NCI-H510A treated with DMSO at 0.1 percent for 48 hours (cell line): ENCODE data around the gene ANKMY1.
A peak's percentile ranks its signal among the peaks of the same experiment; 100 is the strongest.

Source experiments
- DNase-seq: peaks from one replicate; lab custom pipeline; 2025; lab: John Stamatoyannopoulos, UW

The ANKMY1 gene

DNA sequence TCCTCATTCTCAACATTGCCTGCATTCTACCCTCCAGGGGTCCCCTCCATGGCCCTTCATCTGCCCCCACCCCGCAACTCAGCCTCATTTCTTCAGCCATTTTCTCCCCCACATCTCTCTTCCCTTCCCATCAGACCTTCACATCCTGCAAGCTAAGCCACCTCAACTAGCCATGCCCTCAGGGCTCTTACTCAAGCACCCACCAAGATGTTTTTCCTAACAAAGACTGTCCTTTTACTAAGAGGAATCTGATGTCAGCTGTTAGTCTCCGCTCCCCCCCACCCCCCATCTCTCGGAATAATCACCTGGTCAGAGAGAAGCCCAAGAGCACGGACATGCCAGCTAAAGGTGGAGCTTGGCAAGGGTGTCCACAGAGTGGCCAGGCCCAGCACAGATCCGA is 24.0 kb upstream of the ANKMY1 start:
- no peak for DNase-seq

DNA sequence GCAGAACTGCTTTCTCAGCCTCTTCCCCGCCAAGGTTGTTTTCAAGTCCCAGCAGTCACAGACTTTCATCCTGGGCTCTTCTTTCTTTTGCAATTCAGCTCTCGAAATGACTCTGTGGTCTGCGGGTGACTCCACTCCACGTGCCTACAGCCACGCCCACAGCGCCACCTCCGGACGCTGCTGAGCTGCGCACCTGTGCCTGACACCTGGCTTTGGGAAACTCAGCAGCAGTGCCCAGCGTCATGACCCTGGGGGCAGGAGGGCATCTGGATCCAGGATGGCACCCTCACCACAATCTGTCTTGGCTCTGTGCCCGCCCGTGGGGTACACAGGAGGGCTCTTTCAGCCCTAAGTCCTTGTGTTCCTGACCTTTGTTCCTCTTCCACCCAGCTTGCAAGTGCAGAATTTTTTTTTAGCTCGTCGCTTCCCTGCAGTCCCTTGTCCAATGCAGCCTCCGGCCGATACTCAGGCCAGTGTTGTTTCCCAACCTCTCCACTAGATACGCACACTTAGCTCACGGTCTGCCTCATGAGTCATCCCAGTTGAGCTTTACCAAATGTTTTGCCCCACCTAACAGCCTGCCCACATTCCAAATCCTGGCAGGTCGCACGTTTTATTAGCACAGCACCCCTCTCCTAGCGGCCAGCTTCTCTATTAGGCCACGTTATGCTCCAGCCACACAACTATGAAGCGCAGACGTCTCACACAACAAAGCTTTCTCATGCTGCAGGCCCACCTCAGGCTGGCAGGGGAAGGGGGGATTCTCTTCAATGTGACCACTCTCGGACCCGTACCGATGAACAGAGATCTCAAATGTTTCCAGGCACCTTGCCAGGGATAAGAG is 22.2 kb upstream of the ANKMY1 start:
- peak; percentile 25 for DNase-seq

DNA sequence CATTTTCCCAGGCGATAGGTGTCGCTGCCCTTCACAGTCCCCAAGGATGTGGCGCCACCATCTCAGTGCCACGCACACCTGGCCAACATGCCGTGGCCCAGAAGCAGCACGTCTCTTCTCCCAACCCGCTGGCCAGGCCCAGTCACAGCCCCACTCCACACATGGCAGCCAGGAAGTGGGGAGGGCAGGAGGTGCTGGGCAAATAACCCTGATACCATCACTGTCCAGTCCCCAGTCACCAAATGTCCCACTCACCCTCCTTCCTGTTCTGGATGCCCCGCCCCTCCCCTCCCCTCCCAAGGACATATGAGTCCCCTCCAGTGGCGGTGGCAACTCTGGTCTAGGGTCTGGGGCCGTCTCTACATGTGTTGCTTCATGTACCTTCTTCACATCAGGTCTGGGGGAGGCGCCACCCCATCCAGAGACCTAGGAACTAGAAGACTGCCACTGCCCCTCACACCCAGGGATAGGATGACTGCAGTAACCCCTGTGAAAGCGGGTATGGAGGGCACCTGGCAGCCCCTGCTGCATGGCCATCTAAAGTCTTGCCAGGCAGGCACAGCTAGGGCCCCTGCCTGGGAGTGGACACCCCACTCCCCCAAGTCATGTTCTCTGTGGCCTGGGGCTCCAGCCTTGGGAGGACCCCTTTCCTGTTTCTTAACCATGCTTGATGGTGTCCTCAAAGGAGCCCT is 21.4 kb upstream of the ANKMY1 start:
- DNase-seq = no peak

DNA sequence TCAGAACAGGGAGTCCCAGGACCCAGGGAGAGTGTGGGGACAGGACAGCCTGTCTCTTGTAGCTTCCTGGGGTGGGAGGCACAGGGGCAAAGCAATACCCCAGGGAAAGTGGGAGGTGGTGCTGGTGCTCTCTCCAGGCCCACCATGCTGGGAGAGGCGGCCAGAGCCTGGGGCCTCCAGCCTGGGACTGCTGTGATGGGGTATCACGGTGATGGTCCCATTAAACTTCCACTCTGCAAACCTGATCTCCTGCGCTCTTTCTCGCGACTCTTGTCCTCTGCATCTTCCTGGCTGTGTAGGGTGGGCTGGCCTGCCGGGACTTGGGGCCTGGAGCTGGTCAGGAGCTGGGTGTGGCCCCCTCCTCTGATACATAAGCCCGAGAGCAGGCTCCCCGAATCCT is 20.7 kb upstream of the ANKMY1 start:
- DNase-seq = no peak

DNA sequence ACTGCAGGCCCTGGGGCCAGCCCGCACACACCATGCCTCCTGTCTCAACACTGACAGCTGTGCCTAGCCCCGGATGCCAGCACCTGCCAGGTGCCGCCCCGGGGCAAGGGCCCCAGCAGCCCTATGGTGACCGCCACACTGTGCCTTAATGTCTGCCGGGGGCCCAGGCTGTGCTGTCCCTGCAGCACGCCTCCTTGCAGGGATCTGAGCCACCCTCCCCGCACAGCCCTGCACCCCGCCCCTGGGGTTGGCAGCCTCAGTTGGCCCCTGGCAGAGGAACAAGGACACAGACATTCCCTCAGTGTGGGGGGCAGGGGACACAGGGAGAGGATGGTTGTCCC is 20.3 kb upstream of the ANKMY1 start:
- DNase-seq = no peak

DNA sequence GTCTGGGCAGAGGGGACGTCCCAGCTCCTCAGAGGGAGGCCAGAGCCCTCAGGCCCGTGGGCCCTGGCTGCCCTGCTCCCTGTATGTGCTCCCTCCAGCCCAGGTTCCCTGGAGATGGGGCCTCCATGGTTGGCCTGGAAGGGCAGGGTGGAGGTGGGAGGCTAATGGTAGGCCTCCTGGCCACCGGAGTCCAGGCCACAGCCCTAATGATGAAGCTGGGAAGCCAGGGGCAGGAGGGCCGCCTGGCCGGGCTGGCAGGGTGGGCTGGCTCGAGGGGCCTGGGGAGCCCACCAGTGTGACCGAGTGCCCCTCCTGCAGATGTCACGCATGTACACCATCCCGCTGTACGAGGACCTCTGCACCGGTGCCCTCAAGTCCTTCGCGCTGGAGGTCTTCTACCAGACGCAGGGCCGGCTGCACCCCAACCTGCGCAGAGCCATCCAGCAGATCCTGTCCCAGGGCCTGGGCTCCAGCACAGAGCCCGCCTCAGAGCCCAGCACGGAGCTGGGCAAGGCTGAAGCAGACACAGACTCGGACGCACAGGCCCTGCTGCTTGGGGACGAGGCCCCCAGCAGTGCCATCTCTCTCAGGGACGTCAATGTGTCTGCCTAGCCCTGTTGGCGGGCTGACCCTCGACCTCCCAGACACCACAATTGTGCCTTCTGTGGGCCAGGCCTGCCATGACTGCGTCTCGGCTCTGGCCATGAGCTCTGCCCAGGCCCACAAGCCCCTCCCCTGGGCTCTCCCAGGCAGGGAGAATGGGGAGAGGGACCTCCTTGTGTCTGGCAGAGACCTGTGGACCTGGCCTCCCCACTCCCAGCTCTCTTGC is 19.7 kb upstream of the ANKMY1 start:
- no peak for DNase-seq

DNA sequence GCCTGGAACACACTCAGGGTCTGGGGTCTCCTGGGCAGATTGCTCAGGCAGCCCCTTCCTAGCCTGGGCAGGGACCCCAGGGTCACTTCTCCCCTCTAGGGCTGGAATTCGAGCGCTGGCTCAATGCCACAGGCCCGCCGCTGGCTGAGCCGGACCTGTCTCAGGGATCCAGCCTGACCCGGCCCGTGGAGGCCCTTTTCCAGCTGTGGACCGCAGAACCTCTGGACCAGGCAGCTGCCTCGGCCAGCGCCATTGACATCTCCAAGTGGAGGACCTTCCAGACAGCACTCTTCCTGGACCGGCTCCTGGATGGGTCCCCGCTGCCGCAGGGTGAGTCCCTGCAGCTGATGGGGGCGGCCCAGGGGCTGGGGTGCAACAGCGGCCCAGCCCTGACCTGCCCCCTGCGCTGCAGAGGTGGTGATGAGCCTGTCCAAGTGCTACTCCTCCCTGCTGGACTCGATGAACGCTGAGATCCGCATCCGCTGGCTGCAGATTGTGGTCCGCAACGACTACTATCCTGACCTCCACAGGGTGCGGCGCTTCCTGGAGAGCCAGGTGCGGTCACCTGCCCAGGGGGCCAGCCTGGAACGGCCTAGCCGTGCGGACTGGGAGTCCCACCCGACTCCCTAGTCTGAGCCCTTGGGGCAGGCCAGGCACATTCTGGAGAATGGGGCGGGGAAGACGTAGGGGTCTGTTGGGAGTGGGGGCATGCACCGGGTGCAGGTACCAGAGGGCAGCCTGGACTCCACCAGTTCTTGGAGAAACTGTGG is 18.8 kb upstream of the ANKMY1 start:
- DNase-seq = no peak

DNA sequence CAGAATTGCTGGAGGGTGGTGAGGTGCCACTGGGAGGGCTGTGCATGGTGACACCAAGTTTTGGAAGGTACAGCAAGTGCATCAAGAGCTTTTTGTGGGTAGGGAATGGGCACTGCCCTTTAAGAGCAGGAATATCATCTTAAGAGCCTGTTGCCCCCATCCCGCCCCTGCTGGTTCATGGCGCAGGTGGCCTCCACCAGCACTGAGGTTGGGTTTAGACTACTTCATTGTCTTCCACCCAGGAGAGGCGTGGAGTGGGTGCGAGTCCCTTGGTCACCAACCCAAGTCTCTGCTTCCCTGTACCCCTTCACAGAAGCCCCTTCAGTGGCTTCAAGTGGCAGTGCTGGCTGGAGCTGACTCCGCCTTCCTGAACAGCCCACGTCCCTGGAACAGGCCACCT is 18.2 kb upstream of the ANKMY1 start:
- DNase-seq = no peak

DNA sequence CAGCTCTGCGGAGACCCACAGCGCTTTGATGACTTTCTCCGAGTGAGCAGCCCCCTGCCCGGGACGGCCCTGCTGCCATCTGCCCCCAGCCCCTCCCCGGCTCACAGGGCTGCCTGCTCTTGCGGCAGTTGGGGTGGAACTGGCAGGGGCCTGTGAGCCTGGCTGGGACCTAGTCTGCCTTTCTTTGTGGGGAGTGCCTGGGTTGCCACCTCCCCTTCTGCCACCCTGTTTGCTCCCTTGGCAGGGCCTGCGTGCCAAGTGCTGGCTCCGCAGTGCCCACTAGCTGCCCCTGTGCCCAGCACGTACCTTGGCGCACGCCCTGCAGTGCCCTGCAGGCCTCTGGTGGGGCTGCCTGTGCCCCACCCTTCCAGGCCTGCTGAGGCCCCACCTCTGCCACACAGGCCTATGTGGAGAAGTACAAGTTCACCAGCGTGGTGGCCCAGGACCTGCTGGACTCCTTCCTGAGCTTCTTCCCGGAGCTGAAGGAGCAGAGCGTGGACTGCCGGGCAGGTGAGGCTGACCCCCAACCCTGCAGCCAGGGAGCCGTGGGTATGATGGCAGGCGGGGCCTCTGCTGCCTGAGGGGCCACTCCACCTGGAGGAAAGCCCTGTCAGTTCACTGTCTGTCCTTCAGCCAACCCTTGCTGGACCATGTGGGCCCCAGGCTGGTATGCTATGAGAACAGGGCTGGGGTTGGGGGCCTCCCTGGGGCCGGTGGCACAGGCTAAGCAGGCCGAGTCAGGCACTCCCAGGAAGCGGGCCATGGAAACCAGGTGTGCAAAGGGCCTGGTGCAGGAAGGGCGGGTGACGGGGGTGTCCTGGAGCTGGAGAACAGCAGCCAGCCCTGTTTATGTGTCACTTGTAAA is 17.5 kb upstream of the ANKMY1 start:
- no peak for DNase-seq

DNA sequence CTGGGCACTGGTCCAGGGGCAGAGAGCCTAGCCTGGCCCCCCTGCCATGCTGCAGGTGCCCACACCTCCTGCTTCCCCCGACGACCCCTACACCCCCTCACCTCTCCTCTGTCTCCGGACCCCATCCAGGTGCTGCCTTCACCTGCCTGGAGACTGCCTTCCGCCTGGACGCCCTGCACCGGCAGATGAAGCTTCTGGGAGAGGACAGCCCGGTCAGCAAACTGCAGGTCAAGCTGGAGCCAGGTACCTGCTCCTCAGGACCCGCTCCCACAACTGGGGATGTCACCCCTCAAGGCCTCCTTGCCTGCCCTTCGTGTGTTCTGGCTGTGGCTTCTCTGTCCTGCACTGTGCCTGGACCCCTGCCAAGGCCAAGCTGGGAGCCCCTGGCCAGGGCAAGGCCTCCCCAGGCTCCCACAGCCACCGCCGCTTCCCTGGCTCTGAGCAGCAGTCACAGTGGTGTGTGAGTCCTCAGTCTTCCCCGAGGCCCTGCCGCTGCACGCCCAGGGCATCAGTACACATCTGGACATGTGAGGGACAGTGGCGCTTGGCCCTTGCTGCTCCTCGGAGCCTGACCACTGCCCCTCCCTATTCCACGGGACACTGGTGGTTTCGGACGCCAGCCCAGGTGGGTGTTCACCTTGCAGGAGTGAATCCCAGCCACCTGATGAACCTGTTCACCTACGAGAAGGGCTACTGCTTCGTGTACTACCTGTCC is 16.8 kb upstream of the ANKMY1 start:
- DNase-seq = no peak

DNA sequence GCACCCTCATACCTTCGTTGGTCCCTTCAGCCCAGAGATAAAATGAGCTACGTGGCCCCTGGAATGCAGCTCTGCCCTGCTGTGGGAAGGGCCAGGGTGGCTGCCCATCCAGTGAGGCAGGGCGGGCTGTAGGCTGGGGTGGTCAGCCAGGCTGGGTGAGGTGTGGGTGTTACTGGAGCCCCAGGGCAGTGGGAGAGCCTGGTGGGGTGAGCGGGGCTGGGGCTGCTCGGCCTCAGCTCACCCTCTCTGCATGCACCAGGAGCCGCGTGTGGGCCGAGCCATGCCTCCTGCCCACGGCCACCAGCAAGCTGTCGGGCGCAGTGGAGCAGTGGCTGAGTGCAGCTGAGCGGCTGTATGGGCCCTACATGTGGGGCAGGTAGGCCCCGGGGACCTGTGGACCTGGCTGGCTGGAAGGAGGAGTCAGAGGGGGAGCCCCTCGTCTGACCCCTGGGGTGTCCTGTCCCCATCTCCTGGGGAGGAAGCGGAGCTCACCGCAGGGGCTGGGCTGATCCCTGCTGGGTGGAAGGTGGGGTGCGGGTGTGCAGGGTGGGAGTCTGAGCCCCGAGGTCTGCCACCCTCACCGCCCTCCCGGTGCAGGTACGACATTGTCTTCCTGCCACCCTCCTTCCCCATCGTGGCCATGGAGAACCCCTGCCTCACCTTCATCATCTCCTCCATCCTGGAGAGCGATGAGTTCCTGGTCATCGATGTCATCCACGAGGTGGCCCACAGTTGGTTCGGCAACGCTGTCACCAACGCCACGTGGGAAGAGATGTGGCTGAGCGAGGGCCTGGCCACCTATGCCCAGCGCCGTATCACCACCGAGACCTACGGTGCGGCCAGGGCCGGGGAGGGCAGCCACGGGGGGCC is 16.0 kb upstream of the ANKMY1 start:
- no peak for DNase-seq

DNA sequence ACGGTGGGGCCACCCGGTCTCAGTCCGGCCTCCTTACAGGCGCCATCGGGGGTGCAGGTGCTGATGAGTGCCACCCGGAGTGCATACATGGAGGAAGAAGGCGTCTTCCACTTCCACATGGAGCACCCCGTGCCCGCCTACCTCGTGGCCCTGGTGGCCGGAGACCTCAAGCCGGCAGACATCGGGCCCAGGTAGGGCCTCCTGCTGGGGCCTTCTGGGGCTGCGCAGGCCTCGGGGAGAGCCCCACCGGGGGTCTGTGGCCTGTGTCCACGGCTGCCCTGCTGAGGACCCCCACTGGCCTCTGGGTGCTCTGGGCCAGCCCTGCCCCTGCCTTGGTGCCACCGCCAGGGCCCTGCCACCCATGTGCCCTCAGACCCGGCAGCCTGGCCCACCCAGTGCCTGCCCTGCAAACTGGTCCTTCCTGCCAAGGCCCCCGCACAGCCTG is 15.3 kb upstream of the ANKMY1 start:
- DNase-seq = no peak

DNA sequence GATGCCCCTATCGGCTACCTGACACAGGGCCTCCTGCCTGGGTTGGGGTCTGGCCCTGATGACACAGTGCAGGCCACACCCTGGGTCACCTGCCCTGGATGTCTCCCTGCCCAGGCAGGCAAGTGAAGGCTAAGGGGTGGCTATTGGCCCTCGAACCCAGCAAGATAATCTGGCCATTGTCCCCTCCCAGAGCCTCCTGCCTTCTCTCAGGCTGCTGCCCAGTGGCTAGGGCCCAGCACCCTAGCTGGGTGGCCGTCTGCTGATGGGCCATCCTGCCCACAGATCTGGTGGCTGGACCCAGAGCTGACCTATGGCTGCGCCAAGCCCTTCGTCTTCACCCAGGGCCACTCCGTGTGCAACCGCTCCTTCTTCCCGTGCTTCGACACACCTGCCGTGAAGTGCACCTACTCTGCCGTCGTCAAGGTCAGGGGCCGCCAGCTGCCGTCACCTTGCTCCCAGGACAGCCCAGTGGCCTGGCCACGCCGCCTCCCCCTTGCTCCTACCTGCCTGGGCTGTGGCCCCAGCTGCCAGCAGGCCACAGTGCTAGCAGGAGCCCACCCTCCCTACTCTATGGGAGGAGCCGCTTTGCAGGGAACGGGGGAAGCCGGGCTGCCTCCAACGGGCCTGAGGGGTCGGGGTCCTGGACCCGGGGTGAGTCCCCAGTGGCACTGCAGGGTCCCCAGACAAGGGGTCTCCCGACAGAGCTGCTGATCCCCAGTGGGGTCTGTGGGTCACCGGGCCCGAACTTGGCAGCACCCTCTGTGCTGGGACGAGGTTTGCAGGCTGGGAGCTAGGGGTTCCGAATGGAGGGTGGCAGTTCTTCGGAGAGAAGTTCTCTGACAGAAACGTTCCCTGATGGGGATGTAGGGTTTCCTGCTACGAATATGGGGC is 14.6 kb upstream of the ANKMY1 start:
- DNase-seq = no peak

DNA sequence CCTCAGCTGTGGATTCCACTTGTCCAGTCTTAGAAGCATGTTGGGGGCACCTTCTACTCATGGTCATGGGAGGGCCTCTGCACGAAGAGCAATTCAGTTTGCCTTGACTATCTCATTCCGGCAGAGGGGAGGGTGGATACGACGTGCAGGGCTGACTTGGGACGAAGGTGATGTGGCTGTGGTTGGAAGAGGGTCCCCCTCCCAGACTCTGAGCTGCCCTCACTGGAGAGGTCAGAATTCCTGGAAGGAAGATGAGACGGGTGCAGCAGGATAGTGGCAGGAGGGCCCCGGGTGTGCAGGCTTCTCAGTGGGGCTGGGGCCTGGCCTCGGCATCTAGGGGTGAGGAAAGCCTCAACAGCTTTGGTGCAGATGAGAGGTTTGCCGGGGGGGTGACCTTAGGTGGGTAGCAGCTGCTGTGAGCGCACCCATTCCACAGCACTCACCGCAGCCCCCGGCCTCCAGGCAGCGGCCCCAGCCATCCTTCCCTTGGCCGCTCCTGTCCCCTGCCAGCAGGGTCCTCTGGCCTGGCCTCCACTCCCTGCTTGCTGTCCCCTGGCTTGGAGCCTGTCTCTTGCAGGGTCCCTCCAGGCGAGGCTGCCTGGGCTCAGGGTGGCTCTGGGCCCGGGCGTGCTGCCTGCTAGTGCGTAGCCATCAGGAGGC is 13.7 kb upstream of the ANKMY1 start:
- no peak for DNase-seq

DNA sequence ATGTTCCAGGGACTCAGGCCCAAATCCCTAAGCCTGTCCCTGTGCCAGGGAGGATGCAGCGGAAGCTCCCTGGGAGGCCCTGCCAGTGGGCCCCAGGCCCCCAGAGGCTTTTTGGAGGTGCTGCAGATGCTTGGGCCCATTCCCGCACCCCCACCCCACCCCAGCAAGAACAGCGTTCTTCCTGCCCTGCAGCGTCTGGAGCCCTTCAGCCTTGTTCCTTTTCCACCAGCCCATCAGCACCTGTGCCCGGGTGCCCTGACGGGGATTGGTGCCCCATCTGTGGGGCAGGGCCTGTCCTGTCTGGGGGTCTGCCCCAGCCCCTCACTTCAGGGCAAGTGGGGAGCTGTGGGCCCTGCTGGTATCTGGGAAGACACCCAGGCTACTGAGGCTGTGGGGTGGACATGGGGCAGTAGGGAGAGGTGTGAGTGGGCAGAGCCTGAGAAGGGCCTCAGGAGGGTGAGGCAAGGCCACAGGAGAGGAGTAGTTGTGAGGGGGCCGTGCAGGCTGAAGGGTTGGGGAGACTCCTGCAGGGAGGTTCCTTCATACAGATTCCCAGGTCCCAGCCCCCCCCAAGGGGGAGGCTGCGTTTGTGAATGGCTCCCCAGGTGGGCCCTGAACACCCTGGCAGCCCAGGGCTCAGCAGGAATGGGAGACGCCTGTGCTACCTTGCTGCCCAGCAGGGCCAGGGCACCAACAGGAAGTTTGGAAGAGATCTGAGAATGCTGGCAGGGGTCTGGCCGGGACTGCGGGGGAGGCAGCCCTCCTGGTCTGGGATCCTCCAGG is 12.9 kb upstream of the ANKMY1 start:
- DNase-seq = no peak

DNA sequence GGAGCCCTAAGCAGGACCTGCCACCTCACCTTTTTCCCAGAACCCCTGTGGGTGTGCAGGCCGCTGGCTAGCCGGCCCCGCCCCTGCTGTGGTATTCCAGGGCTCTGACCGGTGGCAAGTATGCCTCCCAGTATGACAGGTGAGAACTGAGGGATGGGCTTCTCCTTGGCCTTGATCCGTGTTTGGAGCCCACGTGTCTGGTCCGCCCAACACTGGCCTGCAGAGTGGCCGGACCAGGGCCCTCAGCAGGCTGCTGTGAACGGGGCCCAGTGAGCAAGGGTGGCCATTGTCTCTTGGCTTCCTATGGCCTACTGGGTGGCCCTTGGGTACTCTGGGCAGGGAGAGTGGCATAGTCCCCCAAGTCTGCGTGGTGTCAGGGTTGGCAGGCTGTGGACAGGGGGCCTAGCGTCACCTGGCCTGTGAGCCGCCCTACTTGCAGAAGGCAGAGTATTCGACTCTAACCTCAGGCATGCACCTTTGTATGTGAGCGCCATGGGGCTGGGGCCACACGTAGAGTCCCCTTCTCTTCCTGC is 12.3 kb upstream of the ANKMY1 start:
- no peak for DNase-seq

DNA sequence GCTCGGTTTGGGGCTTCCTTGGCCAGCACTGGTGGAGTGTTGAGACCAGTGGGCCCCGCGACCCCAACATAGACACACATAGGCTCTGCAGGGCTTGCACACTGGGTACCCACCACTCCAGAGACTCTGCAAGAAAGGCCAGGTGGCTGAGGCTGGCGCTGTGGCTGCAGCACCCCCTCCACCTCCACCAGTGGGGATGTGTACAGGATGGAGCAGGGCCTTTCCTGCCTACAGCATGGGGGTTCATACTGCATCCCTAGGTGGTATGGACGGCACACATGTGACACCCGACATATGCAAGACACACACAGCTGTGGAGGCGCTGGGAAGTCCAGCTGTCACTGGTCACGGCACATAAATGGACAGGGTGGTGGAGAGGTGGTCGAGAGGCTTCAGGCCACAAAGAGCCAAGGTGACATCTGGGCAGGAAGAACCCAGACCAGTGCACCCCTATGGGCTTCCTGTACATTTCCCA is 11.8 kb upstream of the ANKMY1 start:
- DNase-seq = no peak
